SU-DHL-6 (cell line): ENCODE measurements around the gene PFKL.

Experiments used
- EZH2phosphoT487 ChIP-seq: fragments of 200-600 bp; sonication (generic), shearing (Covaris generic); conservative IDR thresholded peaks from 2 replicates; pipeline ENCODE4 v1.6.1; 2018; ENCODE audit warnings: mild to moderate bottlenecking, antibody characterized with exemption, low read length, moderate library complexity, mixed read lengths
- TF ChIP-seq, protein P1 (sequence below): fragments of 200-600 bp; sonication (generic); IDR thresholded peaks from one replicate; pipeline ENCODE4 v1.5.1; 2017; ENCODE audit warnings: antibody characterized with exemption, mild to moderate bottlenecking, low read length, moderate library complexity; ENCODE audit not compliant: insufficient read depth, poor library complexity, severe bottlenecking

DNA sequence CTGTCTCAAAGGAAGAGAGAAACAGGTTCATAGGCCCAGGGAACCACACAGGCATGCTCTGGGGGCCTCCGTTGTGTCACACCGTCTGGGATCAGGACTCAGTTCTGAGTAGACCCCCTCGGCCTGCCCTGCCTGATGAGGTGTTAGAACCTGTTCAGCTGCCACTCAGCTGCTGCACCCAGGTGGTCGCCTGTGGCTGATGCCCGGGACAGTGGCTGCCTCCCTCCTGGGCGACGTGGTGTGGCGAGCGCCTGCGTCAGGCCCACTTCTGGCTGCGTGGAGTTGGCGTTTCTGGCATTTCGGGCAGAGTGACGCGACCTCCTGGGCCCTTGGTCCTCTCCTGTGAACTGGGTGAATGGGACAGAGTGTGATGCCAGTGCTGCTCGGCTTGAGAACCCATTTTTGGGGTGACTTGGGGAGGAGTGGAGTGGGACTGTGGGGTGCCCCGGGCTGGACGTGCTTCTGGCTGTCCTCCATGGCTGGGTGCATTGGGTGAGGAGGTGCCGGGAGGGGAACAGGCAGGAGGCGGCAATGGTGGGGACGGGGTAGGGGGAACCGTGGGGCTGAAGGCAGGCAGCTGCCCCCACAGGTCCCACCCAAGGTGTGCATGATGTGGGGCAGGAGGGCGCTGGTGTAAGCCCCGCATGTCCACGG, 28.5 kb downstream of the PFKL start:
- TF ChIP-seq, protein P1, sequence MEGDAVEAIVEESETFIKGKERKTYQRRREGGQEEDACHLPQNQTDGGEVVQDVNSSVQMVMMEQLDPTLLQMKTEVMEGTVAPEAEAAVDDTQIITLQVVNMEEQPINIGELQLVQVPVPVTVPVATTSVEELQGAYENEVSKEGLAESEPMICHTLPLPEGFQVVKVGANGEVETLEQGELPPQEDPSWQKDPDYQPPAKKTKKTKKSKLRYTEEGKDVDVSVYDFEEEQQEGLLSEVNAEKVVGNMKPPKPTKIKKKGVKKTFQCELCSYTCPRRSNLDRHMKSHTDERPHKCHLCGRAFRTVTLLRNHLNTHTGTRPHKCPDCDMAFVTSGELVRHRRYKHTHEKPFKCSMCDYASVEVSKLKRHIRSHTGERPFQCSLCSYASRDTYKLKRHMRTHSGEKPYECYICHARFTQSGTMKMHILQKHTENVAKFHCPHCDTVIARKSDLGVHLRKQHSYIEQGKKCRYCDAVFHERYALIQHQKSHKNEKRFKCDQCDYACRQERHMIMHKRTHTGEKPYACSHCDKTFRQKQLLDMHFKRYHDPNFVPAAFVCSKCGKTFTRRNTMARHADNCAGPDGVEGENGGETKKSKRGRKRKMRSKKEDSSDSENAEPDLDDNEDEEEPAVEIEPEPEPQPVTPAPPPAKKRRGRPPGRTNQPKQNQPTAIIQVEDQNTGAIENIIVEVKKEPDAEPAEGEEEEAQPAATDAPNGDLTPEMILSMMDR: no peak
- no peak for TF ChIP-seq EZH2phosphoT487
